Bronchial epithelial cell (primary cell): ENCODE results near the gene PRELID2. TPM values are rescaled to one million over a fixed set of nuclear protein-coding genes. Genes with fewer than 3 reads are reported as not detected.
A peak's percentile ranks its signal among the peaks of the same experiment; 100 is the strongest.

ENCODE experiments used
- DNase-seq: peaks from one replicate; pipeline ENCODE4 v3.0.0-alpha.2; 2010; ENCODE audit warnings: low read depth
- FAIRE-seq: peaks from 2 replicates; lab custom pipeline; 2011; peaks lifted over from hg19 to GRCh38; lab: Jason Lieb, UNC
- H3K27me3 ChIP-seq: 2 replicates; pipeline ENCODE4 v1.5.1; 2011; ENCODE audit warnings: low read length; ENCODE audit not compliant: control insufficient read depth, insufficient read depth
- H3K36me3 ChIP-seq: 2 replicates; pipeline ENCODE4 v1.5.1; 2011; ENCODE audit warnings: low read length; ENCODE audit not compliant: control insufficient read depth, insufficient read depth
- H3K4me3 ChIP-seq: 2 replicates; pipeline ENCODE4 v1.5.1; 2011; ENCODE audit warnings: mild to moderate bottlenecking, low read depth, low read length, control low read depth
- CTCF ChIP-seq: IDR thresholded peaks from 2 replicates; pipeline ENCODE4 v1.5.1; 2011; ENCODE audit warnings: mild to moderate bottlenecking, moderate library complexity, low read length, control low read depth, inconsistent platforms; ENCODE audit not compliant: insufficient read depth, severe bottlenecking
- total RNA-seq: library from RNA; depleted of rRNA; stranded (reverse); fragments of >200 nt; gene quantifications from 2 replicates; pipeline ENCODE4 v1.2.1, GENCODE V29; 2014

PRELID2 gene
- total RNA-seq, 1 donor from 2014 or later, result 12.4 TPM

- no peak for FAIRE-seq
- H3K27me3 ChIP-seq, result no peaks in the 10 kb centered on the region
- H3K36me3 ChIP-seq, result no peaks in the 10 kb centered on the region
- TF ChIP-seq CTCF, result no peak
- no peak overlapping the region for H3K4me3 ChIP-seq
- no peak for DNase-seq
Observed at GRCh38 chr5:145777445-145778063, 57.6 kb downstream of the PRELID2 start.

GRCh38 chr5:145776886-145777285 lies 58.3 kb downstream of the PRELID2 start:
- Histone ChIP-seq H3K4me3 (no peak overlapping the region), H3K36me3 (no peaks in the 10 kb centered on the region), H3K27me3 (no peaks in the 10 kb centered on the region)
- DNase-seq, result peak; percentile 18
- TF ChIP-seq CTCF, result no peak
- FAIRE-seq, result no peak

- DNase-seq (peak; percentile 92), FAIRE-seq (no peak)
- Histone ChIP-seq H3K36me3 (no peaks in the 10 kb centered on the region), H3K27me3 (no peaks in the 10 kb centered on the region), H3K4me3 (no peak overlapping the region)
- no peak for TF ChIP-seq CTCF
Observed at GRCh38 chr5:145775893-145776444, 59.2 kb downstream of the PRELID2 start.

- FAIRE-seq (no peak), DNase-seq (no peak)
- H3K27me3 ChIP-seq, result no peaks in the 10 kb centered on the region
- no peak overlapping the region for H3K4me3 ChIP-seq
- no peaks in the 10 kb centered on the region for H3K36me3 ChIP-seq
- TF ChIP-seq CTCF, result no peak
Observed at GRCh38 chr5:145775411-145775810, 59.7 kb downstream of the PRELID2 start.

GRCh38 chr5:145774442-145774841 lies 60.7 kb downstream of the PRELID2 start:
- Histone ChIP-seq H3K36me3 (no peaks in the 10 kb centered on the region), H3K27me3 (no peaks in the 10 kb centered on the region), H3K4me3 (no peak overlapping the region)
- FAIRE-seq (no peak), DNase-seq (no peak)
- no peak for TF ChIP-seq CTCF

- FAIRE-seq (no peak), DNase-seq (no peak)
- H3K4me3 ChIP-seq, result no peak overlapping the region
- H3K27me3 ChIP-seq, result no peaks in the 10 kb centered on the region
- TF ChIP-seq CTCF, result no peak
- no peaks in the 10 kb centered on the region for H3K36me3 ChIP-seq
Observed at GRCh38 chr5:145772466-145772865, 62.7 kb downstream of the PRELID2 start.
